Activated CD8-positive, alpha-beta T cell treated with anti-CD3 and anti-CD28 coated beads, Interleukin-2, amount 10 ng/mL, durations not matched to agents 7 days and 5 days (primary cell): ENCODE data around the gene PLCL1. TPM values are rescaled to one million over a fixed set of nuclear protein-coding genes. Genes with fewer than 3 reads are reported as not detected.
A peak's percentile ranks its signal among the peaks of the same experiment; 100 is the strongest.

Experiments used
- ATAC-seq: fragments of 150-1000 bp; cut with Tn5 transposase; one replicate; pipeline ENCODE4 v1.10.0; 2021; ENCODE audit warnings: moderate library complexity
- CTCF ChIA-PET: fragments of 350-600 bp; sonication (Branson Sonifier 250); formaldehyde crosslinking; loops from one replicate; lab custom pipeline; 2021; ENCODE audit warnings: antibody characterized with exemption; lab: Charles Lee
- POLR2A ChIA-PET: fragments of 350-600 bp; sonication (Branson Sonifier 250); formaldehyde crosslinking; loops from one replicate; lab custom pipeline; 2021; ENCODE audit warnings: antibody characterized with exemption; lab: Charles Lee
- DNase-seq: peaks from one replicate; pipeline ENCODE4 v3.0.0-alpha.2; 2020
- H3K27ac Mint-ChIP-seq: one replicate; pipeline ENCODE4 v1.8.0; 2021; ENCODE audit warnings: mild to moderate bottlenecking, mixed read lengths
- H3K27me3 Mint-ChIP-seq: one replicate; pipeline ENCODE4 v1.8.0; 2021; ENCODE audit warnings: low read depth, mixed read lengths
- H3K36me3 Mint-ChIP-seq: one replicate; pipeline ENCODE4 v1.8.0; 2021; ENCODE audit warnings: low read depth, mixed read lengths
- H3K4me1 Mint-ChIP-seq: one replicate; pipeline ENCODE4 v1.8.0; 2021; ENCODE audit warnings: low read depth, mixed read lengths
- H3K4me3 Mint-ChIP-seq: one replicate; pipeline ENCODE4 v1.8.0; 2021; ENCODE audit warnings: mild to moderate bottlenecking, mixed read lengths
- H3K9me3 Mint-ChIP-seq: one replicate; pipeline ENCODE4 v1.8.0; 2022; ENCODE audit warnings: mixed read lengths; ENCODE audit not compliant: insufficient read depth
- total RNA-seq, 2 experiments: library from RNA; stranded (reverse); gene quantifications; one replicate each; pipeline ENCODE4 v1.2.3, GENCODE V29; 2021

Gene PLCL1
- total RNA-seq, 2 experiments from 2014 or later: 0.08 to 0.18 TPM

DNA sequence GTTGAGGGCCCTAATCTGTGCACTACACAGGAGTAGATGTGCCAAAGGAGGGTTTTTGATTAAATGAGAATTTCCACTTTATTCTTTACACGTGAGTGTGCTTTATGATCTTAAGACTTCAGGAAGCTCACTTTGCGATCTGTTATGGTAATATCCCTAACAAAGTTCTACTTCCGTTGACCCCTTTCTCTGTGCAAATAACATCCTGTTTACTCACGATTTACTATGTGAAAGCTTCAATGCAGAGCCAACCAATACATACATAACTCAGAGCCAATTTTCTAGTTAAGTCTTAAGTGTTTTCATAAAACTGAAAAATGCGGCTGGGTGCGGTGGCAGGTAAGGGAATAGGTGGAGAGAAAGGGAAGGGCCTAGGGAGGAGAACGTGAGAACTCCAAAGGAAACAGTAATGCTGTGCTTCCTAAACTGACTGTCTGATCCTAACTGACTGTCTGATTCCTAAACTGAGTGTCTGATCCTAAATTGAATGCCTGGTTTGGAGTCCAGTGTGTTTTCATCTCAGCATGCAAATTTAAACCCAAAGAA, 87.6 kb downstream of the PLCL1 start:
- POLR2A ChIA-PET: no interaction called here

DNA sequence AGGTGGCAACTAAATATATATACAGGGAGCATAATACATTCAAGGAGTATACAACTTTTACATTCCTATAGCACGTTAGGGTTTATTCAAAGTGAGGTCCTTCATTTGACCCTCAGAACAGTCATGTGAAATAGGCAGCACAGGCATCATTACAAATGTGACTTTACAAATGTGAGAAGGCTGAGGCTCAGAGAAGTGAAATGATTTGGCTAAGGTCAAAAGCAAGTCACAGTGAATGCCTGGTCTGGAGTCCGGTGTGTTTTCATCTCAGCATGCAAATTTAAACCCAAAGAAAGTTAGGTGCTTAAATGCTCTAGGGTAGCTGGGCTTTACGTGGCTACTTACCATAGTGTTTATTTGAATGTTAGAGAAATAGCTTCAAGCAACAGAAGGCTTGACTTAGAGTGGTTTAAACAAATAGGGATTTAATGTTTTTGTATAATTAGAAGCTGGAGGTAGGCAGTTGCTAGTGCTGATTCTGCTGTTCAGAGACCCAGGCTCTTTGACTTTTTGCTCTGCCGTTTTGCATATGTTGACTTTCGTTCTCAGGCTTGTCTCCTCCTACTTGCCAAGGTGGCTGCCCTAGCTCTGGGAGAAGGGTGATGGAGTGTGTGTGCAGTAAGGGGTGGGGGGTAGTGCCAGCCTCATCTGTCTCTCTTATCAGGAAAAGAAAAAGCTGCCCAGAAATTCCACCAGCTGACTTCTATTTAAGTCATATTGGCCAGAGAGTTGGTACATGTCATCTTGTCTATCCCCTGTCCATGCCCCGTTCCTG, 89.2 kb downstream of the PLCL1 start:
- ATAC-seq: no peak
- Mint-ChIP-seq H3K36me3 (peaks cover 2% of the 10 kb centered on the region), H3K27me3 (peaks cover 7% of the 10 kb centered on the region), H3K4me3 (no peak overlapping the region), H3K9me3 (no peaks in the 10 kb centered on the region), H3K27ac (no peak overlapping the region), H3K4me1 (peaks cover 20% of the 10 kb centered on the region)
- ChIA-PET POLR2A (interaction anchor here (1.1 kb wide), 1 partner anchor 56 kb away, joined by 3 read pairs; no protein-coding TSS in a partner anchor), CTCF (no interaction called here)
- no peak for DNase-seq

More for the DNA sequence above, 87.6 kb downstream of the PLCL1 start:
- DNase-seq (no peak), ATAC-seq (no peak)
- peaks cover 2% of the 10 kb centered on the region for H3K27me3 Mint-ChIP-seq
- H3K9me3 Mint-ChIP-seq: no peaks in the 10 kb centered on the region
- peaks cover 22% of the 10 kb centered on the region for H3K4me1 Mint-ChIP-seq
- peaks cover 2% of the 10 kb centered on the region for H3K36me3 Mint-ChIP-seq
- H3K4me3 Mint-ChIP-seq: no peak overlapping the region
- CTCF ChIA-PET: no interaction called here
- no peak overlapping the region for H3K27ac Mint-ChIP-seq

DNA sequence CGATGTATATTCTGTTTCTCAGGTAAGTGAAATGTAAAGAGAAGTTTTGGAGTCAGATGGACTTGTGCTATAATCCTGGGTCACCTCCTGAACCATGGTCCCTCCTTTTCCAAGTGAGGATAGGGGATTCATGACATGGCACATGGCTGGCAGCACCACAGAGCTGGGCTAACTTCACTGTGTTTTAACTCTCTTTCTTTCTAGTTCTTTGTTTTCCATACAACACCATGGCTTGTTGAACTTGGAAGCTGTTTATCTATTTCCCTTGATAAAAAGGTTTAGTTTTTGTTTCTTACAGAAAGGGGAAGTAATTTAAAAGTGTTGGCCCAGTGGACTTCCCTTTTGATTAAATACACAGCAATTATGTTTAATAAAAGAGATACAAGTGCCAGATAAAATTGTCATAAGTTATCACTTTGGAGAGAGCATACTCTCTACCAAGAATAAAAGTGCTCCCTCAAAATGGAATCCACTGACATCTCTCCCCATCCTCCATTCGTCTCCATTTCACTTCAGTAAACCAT, 90.4 kb downstream of the PLCL1 start:
- Mint-ChIP-seq H3K36me3 (peaks cover 2% of the 10 kb centered on the region), H3K27ac (no peak overlapping the region), H3K4me1 (peaks cover 14% of the 10 kb centered on the region), H3K4me3 (no peak overlapping the region), H3K9me3 (no peaks in the 10 kb centered on the region), H3K27me3 (peaks cover 7% of the 10 kb centered on the region)
- ATAC-seq (no peak), DNase-seq (no peak)
- ChIA-PET CTCF (no interaction called here), POLR2A (no interaction called here)

DNA sequence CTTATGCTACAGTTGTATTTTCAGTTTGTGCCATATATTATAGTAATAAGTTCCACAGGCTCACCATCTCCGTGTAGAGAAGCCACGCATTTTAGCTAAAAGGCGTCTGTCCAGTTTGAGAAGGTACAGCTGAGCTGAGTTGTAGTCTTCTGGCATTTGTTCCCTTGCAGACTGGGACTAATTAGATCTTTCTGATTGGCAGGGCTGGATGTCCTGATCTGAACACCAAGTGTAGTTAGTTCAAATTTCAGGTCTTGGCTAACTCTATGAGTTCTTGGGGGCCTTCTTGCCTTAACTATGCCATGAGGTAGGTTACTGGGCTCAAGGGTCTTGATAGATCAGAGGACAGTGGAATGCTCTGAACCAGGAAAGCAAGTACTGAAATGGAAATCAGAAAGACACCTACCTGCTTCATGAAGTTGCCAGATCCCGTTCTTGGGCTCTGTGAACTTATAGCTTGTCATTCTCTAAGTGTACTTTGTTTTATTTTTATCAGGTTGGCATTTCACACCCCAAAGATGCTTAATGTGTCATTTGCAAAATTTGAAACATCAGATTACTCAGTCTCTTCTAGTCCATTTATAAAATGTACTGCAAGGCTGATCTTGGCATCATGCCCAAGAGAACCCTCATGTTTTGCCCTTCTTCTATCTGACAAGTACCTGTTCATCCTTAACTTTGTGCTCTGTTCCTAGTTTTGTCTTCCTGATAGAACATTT, 93.7 kb downstream of the PLCL1 start:
- DNase-seq (no peak), ATAC-seq (no peak)
- ChIA-PET POLR2A (interaction anchor here (0.6 kb wide), 1 partner anchor 86 kb away, joined by 3 read pairs; no protein-coding TSS in a partner anchor), CTCF (interaction anchor here (0.6 kb wide), 1 partner anchor 13 kb away, joined by 3 read pairs; no protein-coding TSS in a partner anchor)
- Mint-ChIP-seq H3K36me3 (no peaks in the 10 kb centered on the region), H3K4me1 (no peaks in the 10 kb centered on the region), H3K4me3 (no peak overlapping the region), H3K9me3 (no peaks in the 10 kb centered on the region), H3K27me3 (peaks cover 19% of the 10 kb centered on the region), H3K27ac (no peak overlapping the region)

DNA sequence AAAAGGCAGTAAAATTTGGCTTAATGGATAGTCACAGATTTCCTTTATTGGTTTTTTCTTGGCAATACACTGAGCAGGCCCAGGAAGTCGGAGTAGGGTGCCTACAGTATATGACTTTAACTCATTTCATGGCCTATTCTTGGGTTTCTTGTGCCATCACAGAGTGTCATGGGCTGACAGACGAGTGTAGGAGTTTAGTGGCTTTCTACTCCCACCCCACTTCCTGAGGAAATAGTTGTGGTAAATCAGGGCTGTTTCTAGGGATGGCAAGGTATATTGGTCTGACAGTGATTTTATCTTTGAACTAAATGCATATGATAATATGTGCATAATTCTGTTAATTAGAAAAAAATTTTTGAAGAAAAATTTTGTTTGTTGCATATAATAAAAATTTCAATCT, 100.1 kb downstream of the PLCL1 start:
- DNase-seq: peak; percentile 42
- ATAC-seq: peak; percentile 49
- Mint-ChIP-seq H3K27ac (no peak overlapping the region), H3K9me3 (no peaks in the 10 kb centered on the region), H3K27me3 (peaks cover 36% of the 10 kb centered on the region), H3K4me1 (peaks cover 8% of the 10 kb centered on the region), H3K4me3 (no peak overlapping the region), H3K36me3 (no peaks in the 10 kb centered on the region)
- POLR2A ChIA-PET: no interaction called here
- CTCF ChIA-PET: no interaction called here

DNA sequence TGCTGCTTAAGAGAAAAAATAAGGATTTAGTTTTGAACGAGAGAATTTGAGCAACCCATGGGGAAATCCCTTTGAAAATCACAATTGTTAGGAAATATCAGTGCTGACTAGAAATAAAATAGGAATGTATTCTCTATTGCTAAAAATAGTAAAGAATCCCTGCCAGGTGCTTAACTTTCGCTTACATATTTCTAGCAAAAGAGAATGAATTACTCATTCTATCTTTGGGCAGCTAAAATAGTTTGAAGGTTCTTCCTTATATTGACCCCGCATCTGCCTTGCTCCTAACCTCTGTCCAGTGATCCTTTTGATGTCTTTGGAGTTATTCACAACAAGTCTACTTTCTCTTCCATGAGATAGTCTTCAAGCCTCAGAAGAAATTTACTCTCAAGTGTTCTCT, 103.8 kb downstream of the PLCL1 start:
- POLR2A ChIA-PET: no interaction called here
- CTCF ChIA-PET: no interaction called here
- Mint-ChIP-seq H3K27me3 (peaks cover 30% of the 10 kb centered on the region), H3K36me3 (no peaks in the 10 kb centered on the region), H3K27ac (no peak overlapping the region), H3K4me1 (peaks cover 8% of the 10 kb centered on the region), H3K4me3 (no peak overlapping the region), H3K9me3 (no peaks in the 10 kb centered on the region)
- no peak for DNase-seq
- ATAC-seq: no peak

DNA sequence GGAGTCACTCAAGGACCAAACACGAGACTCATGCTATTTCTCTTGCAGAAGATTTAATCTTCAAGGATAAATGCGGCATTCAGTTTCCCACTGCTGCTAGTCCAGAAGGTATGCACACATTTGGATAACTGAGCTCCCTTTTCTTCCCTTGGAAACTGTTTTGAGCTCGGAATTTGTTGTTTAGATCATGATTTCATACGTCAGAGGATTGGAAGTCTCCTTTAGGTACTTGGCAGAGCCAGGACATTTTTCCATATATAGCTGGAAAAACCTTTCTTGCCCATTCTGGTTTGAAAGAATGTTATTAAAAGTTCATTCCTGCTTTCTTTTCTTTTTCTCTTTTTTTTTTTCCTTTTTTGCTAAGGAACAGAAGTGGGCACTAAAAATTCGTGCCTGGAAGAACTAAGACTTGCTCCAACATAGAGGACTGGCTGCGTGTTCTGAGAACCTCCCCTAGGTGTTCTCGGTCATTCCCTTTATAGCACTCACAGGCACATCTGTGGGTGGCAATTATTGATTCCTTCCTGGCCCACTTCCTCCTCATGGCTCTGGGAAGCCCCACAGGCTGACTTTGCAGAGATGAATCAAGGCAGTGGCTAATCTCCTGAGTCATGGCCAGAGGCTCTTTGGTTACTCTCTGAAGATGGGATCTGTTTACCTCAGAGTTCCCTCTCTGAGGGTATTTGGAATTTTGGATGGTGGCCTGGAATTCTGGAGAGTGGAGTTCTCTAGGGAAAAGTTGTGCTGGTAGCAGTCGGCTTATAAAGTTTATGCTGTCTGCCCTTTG, 104.8 kb downstream of the PLCL1 start:
- H3K9me3 Mint-ChIP-seq: no peaks in the 10 kb centered on the region
- peaks cover 5% of the 10 kb centered on the region for H3K4me1 Mint-ChIP-seq
- no peaks in the 10 kb centered on the region for H3K36me3 Mint-ChIP-seq
- no peak overlapping the region for H3K4me3 Mint-ChIP-seq
- no peak overlapping the region for H3K27ac Mint-ChIP-seq
- H3K27me3 Mint-ChIP-seq: peaks cover 30% of the 10 kb centered on the region
- CTCF ChIA-PET: no interaction called here
- no peak for ATAC-seq
- POLR2A ChIA-PET: no interaction called here
- no peak for DNase-seq

DNA sequence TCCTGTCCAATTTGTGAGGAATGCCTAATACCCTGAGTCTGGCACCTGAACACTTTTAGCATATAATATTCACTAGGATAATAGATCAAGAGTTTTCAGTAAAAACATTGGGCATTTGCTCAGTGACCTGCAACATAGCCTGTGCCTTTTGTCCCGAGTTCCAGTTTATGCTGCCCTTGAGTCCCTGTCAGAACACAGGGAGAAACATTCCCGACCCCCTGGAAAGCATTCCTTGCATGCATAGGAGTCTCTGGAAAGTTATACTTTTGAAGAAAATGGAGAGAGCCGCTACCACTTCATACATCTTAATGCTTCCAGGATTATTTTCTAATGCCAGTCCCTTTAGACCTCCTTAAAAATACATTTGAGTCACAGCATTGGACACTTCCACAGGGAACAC, 107.3 kb downstream of the PLCL1 start:
- H3K27me3 Mint-ChIP-seq: peaks cover 26% of the 10 kb centered on the region
- H3K36me3 Mint-ChIP-seq: no peaks in the 10 kb centered on the region
- POLR2A ChIA-PET: no interaction called here
- DNase-seq (no peak), ATAC-seq (no peak)
- no peak overlapping the region for H3K4me3 Mint-ChIP-seq
- no peaks in the 10 kb centered on the region for H3K9me3 Mint-ChIP-seq
- H3K27ac Mint-ChIP-seq: no peak overlapping the region
- no peaks in the 10 kb centered on the region for H3K4me1 Mint-ChIP-seq
- CTCF ChIA-PET: no interaction called here

DNA sequence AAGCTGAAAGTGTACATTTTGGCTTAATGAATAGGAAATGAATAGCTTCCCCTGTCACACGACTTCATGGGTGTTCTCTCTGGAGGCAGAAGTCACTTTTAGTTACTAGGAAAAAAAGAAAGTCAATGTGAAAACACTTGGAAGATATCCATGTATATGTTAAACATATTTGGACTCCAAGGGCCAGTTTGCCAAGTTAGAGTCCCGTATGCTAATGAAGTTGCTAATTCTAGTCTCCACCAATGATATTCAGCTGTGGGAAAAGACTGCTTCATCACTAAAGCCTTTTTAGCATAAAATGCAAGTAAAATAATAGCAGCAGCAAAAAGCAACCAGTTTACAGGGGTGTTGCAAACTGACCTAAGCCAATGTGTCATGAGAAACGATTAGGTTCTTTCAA, 108.7 kb downstream of the PLCL1 start:
- ChIA-PET POLR2A (no interaction called here), CTCF (no interaction called here)
- peaks cover 17% of the 10 kb centered on the region for H3K27me3 Mint-ChIP-seq
- no peaks in the 10 kb centered on the region for H3K4me1 Mint-ChIP-seq
- H3K36me3 Mint-ChIP-seq: no peaks in the 10 kb centered on the region
- H3K4me3 Mint-ChIP-seq: no peak overlapping the region
- no peak overlapping the region for H3K27ac Mint-ChIP-seq
- DNase-seq (no peak), ATAC-seq (no peak)
- no peaks in the 10 kb centered on the region for H3K9me3 Mint-ChIP-seq

DNA sequence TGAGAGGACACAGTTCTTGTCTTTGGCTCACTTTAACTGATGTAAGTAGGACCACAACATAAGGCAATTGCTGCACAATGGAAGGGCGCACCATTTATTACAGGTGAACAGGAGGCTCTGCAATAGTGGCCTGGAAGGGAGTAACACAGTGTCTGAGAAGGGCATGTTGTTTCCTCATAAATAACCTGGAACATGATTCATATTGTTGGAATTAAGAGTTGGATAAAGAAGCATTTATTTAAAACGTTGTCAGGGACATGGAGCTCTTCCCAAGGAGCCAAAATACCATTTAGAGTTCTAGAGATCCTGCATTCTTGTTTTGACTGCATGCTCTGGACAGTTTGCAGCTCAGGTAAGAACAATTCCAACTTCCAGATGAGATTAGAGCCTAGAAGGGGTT, 110.4 kb downstream of the PLCL1 start:
- no peaks in the 10 kb centered on the region for H3K36me3 Mint-ChIP-seq
- H3K27ac Mint-ChIP-seq: no peak overlapping the region
- H3K4me1 Mint-ChIP-seq: no peaks in the 10 kb centered on the region
- no peak overlapping the region for H3K4me3 Mint-ChIP-seq
- peaks cover 12% of the 10 kb centered on the region for H3K27me3 Mint-ChIP-seq
- ChIA-PET CTCF (interaction anchor here (1.2 kb wide), 1 partner anchor 25 kb away, joined by 3 read pairs; no protein-coding TSS in a partner anchor), POLR2A (no interaction called here)
- DNase-seq (no peak), ATAC-seq (no peak)
- H3K9me3 Mint-ChIP-seq: no peaks in the 10 kb centered on the region

DNA sequence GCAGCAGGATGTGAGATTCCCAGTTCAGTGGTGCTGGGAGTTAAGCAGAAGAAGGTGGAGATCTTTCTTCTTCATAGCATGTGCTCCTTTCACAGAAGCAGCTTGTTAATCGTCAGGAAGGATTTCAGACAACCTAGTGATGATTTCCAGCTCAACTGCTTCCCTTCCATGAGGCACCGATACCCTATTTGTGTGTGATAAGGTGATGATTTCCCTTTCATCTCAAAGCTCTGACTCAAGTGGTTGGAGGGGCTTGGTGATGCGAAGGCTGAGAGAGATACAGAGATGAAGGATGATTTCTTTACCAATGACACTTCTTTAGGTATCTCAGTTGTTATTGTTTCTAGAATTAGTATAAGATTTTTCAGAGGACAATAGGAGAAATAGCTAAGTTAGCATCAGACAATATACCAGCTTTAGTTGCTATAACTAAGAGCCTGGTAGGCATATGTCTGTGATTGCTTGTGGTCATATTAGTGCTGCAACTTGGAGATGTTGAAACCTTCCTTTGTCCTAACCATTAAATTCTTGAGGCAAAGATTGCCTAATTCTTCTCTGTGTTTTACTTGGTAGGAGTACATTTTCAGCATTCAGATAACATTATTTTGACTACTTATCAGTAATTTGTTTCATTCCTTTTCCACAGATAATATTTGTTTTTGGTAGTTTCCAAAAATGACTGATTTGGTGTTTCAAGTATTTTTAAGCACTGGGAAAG, 111.3 kb downstream of the PLCL1 start:
- no peaks in the 10 kb centered on the region for H3K36me3 Mint-ChIP-seq

More for the DNA sequence above, 111.3 kb downstream of the PLCL1 start:
- no peak overlapping the region for H3K27ac Mint-ChIP-seq
- DNase-seq (no peak), ATAC-seq (no peak)
- CTCF ChIA-PET: interaction anchor here (1.2 kb wide), 1 partner anchor 26 kb away, joined by 3 read pairs; no protein-coding TSS in a partner anchor
- peaks cover 5% of the 10 kb centered on the region for H3K27me3 Mint-ChIP-seq
- no peaks in the 10 kb centered on the region for H3K4me1 Mint-ChIP-seq
- POLR2A ChIA-PET: no interaction called here
- no peak overlapping the region for H3K4me3 Mint-ChIP-seq
- no peaks in the 10 kb centered on the region for H3K9me3 Mint-ChIP-seq
